BJ (cell line): Measurements from ENCODE around the gene MUC12. TPM values are rescaled to one million over a fixed set of nuclear protein-coding genes. Genes with fewer than 3 reads are reported as not detected.

Source experiments
- CTCF ChIA-PET: fragments of 350-600 bp; formaldehyde crosslinking; extraction: SDS; loops from one replicate; lab custom pipeline; 2021; ENCODE audit warnings: antibody characterized with exemption, inconsistent platforms; lab: Yijun Ruan, JAX
- POLR2A ChIA-PET: fragments of 300-600 bp; sonication (Branson Sonifier 250); formaldehyde crosslinking; extraction: SDS; loops from one replicate; lab custom pipeline; 2021; ENCODE audit warnings: antibody characterized with exemption; lab: Charles Lee
- DNase-seq: peaks from one replicate; pipeline ENCODE4 v3.0.0-alpha.2; 2011; ENCODE audit warnings: low read depth
- H3K27me3 ChIP-seq: 2 replicates; pipeline ENCODE4 v1.6.0; 2011; ENCODE audit warnings: low read length; ENCODE audit not compliant: control insufficient read depth, insufficient read depth
- H3K36me3 ChIP-seq: 2 replicates; pipeline ENCODE4 v1.5.1; 2011; ENCODE audit warnings: low read length; ENCODE audit not compliant: control insufficient read depth, insufficient read depth
- H3K4me3 ChIP-seq: 2 replicates; pipeline ENCODE4 v1.5.1; 2011; ENCODE audit warnings: low read depth, mild to moderate bottlenecking, control low read depth, low read length
- polyA plus RNA-seq: library from polyadenylated mRNA; depleted of rRNA; stranded (reverse); fragments of >200 nt; gene quantifications from 2 replicates; pipeline ENCODE4 v1.2.3, GENCODE V29; 2011
- TF ChIP-seq, protein P1 (sequence below): IDR thresholded peaks from 2 replicates; pipeline ENCODE4 v1.5.1; 2011; ENCODE audit warnings: low read depth, mild to moderate bottlenecking, control low read depth, inconsistent platforms, low read length, moderate library complexity; ENCODE audit not compliant: insufficient read depth

The MUC12 gene
- polyA plus RNA-seq, 1 experiment: 2.0 TPM

- ChIA-PET POLR2A (no interaction called here), CTCF (no interaction called here)
- H3K36me3 ChIP-seq: no peaks in the 10 kb centered on the region
- no peak for DNase-seq
- H3K4me3 ChIP-seq: no peak overlapping the region
- TF ChIP-seq, protein P1, sequence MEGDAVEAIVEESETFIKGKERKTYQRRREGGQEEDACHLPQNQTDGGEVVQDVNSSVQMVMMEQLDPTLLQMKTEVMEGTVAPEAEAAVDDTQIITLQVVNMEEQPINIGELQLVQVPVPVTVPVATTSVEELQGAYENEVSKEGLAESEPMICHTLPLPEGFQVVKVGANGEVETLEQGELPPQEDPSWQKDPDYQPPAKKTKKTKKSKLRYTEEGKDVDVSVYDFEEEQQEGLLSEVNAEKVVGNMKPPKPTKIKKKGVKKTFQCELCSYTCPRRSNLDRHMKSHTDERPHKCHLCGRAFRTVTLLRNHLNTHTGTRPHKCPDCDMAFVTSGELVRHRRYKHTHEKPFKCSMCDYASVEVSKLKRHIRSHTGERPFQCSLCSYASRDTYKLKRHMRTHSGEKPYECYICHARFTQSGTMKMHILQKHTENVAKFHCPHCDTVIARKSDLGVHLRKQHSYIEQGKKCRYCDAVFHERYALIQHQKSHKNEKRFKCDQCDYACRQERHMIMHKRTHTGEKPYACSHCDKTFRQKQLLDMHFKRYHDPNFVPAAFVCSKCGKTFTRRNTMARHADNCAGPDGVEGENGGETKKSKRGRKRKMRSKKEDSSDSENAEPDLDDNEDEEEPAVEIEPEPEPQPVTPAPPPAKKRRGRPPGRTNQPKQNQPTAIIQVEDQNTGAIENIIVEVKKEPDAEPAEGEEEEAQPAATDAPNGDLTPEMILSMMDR: no peak
- peaks cover 21% of the 10 kb centered on the region for H3K27me3 ChIP-seq
These were observed 16.7 kb upstream of the MUC12 start for GRCh38 chr7:100952641-100953040.

GRCh38 chr7:100957832-100958421 lies 11.4 kb upstream of the MUC12 start:
- POLR2A ChIA-PET: interaction anchor here (0.6 kb wide), 1 partner anchor 68 kb away, joined by 16 read pairs; the partner anchor contains the start of gene UFSP1
- no peak for DNase-seq
- Histone ChIP-seq H3K27me3 (peaks cover 10% of the 10 kb centered on the region), H3K4me3 (no peak overlapping the region), H3K36me3 (no peaks in the 10 kb centered on the region)
- CTCF ChIA-PET: interaction anchor here (0.5 to 1.3 kb wide), 6 partner anchors 8 to 158 kb away, joined by 3 to 8 read pairs (median 4); no protein-coding TSS in a partner anchor
- TF ChIP-seq, protein P1: no peak

GRCh38 chr7:100959894-100960293 lies 9.5 kb upstream of the MUC12 start:
- CTCF ChIA-PET: no interaction called here
- Histone ChIP-seq H3K4me3 (no peak overlapping the region), H3K36me3 (no peaks in the 10 kb centered on the region), H3K27me3 (peaks cover 14% of the 10 kb centered on the region)
- TF ChIP-seq, protein P1: no peak
- POLR2A ChIA-PET: no interaction called here
- DNase-seq: no peak

DNA sequence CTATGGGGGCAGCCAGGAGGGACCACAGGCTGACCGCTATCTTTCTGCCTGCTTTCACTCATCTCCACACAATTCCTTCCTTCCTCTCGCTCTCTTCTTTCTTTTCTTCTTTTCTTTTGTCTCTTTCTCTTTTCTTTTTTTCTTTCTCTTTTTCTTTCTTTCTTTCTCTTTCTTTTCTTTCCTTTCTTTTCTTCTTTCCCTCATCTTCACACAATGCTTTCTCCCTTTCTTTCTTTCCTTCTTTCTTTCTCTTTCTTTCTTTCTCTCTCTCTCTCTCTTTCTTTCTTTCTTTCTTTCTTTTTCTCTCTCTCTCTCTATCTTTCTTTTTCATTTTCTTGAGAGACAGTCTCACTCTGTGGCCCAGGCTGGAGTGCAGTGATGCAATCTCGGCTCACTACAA lies 6.8 kb upstream of the MUC12 start:
- H3K36me3 ChIP-seq: no peaks in the 10 kb centered on the region
- TF ChIP-seq, protein P1: no peak
- ChIA-PET CTCF (no interaction called here), POLR2A (no interaction called here)
- H3K4me3 ChIP-seq: no peak overlapping the region
- peaks cover 34% of the 10 kb centered on the region for H3K27me3 ChIP-seq
- DNase-seq: no peak

DNA sequence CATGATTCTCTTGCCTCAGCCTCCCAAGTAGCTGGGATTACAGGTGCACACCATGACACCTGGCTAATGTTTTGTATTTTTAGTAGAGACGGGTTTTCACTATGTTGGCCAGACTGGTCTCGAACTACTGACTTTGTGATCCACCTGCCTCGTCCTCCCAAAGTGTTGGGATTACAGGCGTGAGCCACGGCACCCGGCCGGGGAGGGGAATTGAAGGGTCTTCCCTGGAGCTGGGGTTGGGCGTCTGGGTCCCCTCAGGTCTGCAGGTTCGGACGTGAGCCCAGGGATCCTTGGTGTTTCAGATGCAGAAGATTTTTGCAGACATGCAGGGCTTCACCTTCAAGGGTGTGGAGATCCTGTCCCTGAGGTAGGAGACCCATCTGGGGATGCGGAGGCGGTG lies 6.0 kb upstream of the MUC12 start:
- ChIA-PET POLR2A (no interaction called here), CTCF (no interaction called here)
- Histone ChIP-seq H3K27me3 (peaks cover 37% of the 10 kb centered on the region), H3K4me3 (no peak overlapping the region), H3K36me3 (no peaks in the 10 kb centered on the region)
- TF ChIP-seq, protein P1: no peak
- DNase-seq: no peak
